HepG2 (cell line): ENCODE measurements around the gene SPATA33. TPM values are rescaled to one million over a fixed set of nuclear protein-coding genes. Genes with fewer than 3 reads are reported as not detected.

Experiments used
- ATF3 ChIP-seq: sonication (generic); formaldehyde crosslinking; IDR thresholded peaks from 2 replicates; pipeline ENCODE4 v1.4.0; 2020; ENCODE audit warnings: missing genetic modification reagents
- CEBPG ChIP-seq: IDR thresholded peaks from 2 replicates; pipeline ENCODE4 v1.6.1; 2016
- DBP ChIP-seq: sonication (generic); formaldehyde crosslinking; IDR thresholded peaks from 2 replicates; pipeline ENCODE4 v1.4.0; 2020; ENCODE audit warnings: missing genetic modification reagents; ENCODE audit errors: not compliant biosample characterization
- ERF ChIP-seq: IDR thresholded peaks from 2 replicates; pipeline ENCODE4 v1.6.1; 2018; ENCODE audit warnings: missing biosample characterization, missing genetic modification reagents
- GZF1 ChIP-seq: sonication (generic); formaldehyde crosslinking; IDR thresholded peaks from 2 replicates; pipeline ENCODE4 v1.5.1; 2020; ENCODE audit warnings: mild to moderate bottlenecking, missing genetic modification reagents
- HNF1B ChIP-seq: sonication (generic); formaldehyde crosslinking; IDR thresholded peaks from 2 replicates; pipeline ENCODE4 v1.5.1; 2020; ENCODE audit warnings: mild to moderate bottlenecking, moderate library complexity, missing genetic modification reagents
- HNF4G ChIP-seq, 2 experiments: sonication (generic) in 1 of 2; formaldehyde crosslinking in 1 of 2; IDR thresholded peaks; 2 replicates each; pipeline versions ENCODE4 v1.4.0 to v1.6.1; 2011 to 2020; ENCODE audit warnings: borderline replicate concordance in 2 of 2, low read depth in 2 of 2, mild to moderate bottlenecking in 2 of 2, low read length in 1 of 2, missing genetic modification reagents in 1 of 2, moderate library complexity in 1 of 2
- JDP2 ChIP-seq: sonication (generic); formaldehyde crosslinking; IDR thresholded peaks from 2 replicates; pipeline ENCODE4 v1.8.1; 2022; ENCODE audit warnings: missing genetic modification reagents, borderline replicate concordance
- LCORL ChIP-seq, 2 experiments: fragments of 450-650 bp in 1 of 2; sonication (generic) in 1 of 2; formaldehyde crosslinking in 1 of 2; IDR thresholded peaks; 2 replicates each; pipeline versions ENCODE4 v1.5.0 to v1.6.1; 2017 to 2020; ENCODE audit warnings: antibody characterized with exemption in 1 of 2, missing genetic modification reagents in 1 of 2
- MAFG ChIP-seq: sonication (generic); formaldehyde crosslinking; IDR thresholded peaks from 2 replicates; pipeline ENCODE4 v1.5.1; 2020; ENCODE audit warnings: mild to moderate bottlenecking, missing genetic modification reagents
- MEIS1 ChIP-seq: sonication (generic); formaldehyde crosslinking; IDR thresholded peaks from 2 replicates; pipeline ENCODE4 v1.9.0; 2021; ENCODE audit warnings: mild to moderate bottlenecking, missing genetic modification reagents, moderate library complexity, borderline replicate concordance
- MTA1 ChIP-seq: sonication (generic); formaldehyde crosslinking; IDR thresholded peaks from 2 replicates; pipeline ENCODE4 v1.4.0; 2020; ENCODE audit warnings: missing genetic modification reagents, mild to moderate bottlenecking, borderline replicate concordance
- MTF1 ChIP-seq: sonication (generic); formaldehyde crosslinking; IDR thresholded peaks from 2 replicates; pipeline ENCODE4 v1.5.0; 2020; ENCODE audit warnings: missing genetic modification reagents
- MXD3 ChIP-seq: IDR thresholded peaks from 2 replicates; pipeline ENCODE4 v1.6.1; 2016; ENCODE audit warnings: mild to moderate bottlenecking, missing biosample characterization, missing genetic modification reagents
- NAIF1 ChIP-seq: sonication (generic); formaldehyde crosslinking; IDR thresholded peaks from 2 replicates; pipeline ENCODE4 v1.5.0; 2020; ENCODE audit warnings: mild to moderate bottlenecking, missing genetic modification reagents, borderline replicate concordance
- REL ChIP-seq: sonication (generic); formaldehyde crosslinking; conservative IDR thresholded peaks from 2 replicates; pipeline ENCODE4 v1.8.0; 2022; ENCODE audit warnings: mild to moderate bottlenecking, missing genetic modification reagents, moderate library complexity
- SNAPC2 ChIP-seq: sonication (generic); formaldehyde crosslinking; IDR thresholded peaks from 2 replicates; pipeline ENCODE4 v1.8.1; 2022; ENCODE audit warnings: mild to moderate bottlenecking, missing genetic modification reagents
- SOX5 ChIP-seq: IDR thresholded peaks from 2 replicates; pipeline ENCODE4 v1.6.1; 2016; ENCODE audit warnings: borderline replicate concordance
- ZNF136 ChIP-seq: sonication (generic); formaldehyde crosslinking; IDR thresholded peaks from 2 replicates; pipeline ENCODE4 v1.8.1; 2022; ENCODE audit warnings: low read depth, mild to moderate bottlenecking, moderate library complexity, missing genetic modification reagents
- ZNF317 ChIP-seq: sonication (generic); formaldehyde crosslinking; IDR thresholded peaks from 2 replicates; pipeline ENCODE4 v1.5.0; 2020; ENCODE audit warnings: mild to moderate bottlenecking, missing genetic modification reagents
- ZNF460 ChIP-seq: sonication (generic); formaldehyde crosslinking; IDR thresholded peaks from 2 replicates; pipeline ENCODE4 v1.5.1; 2020; ENCODE audit warnings: missing genetic modification reagents, mild to moderate bottlenecking, borderline replicate concordance
- ZNF660 ChIP-seq: sonication (generic); formaldehyde crosslinking; IDR thresholded peaks from 2 replicates; pipeline ENCODE4 v1.5.1; 2020; ENCODE audit warnings: mild to moderate bottlenecking, low read depth, missing genetic modification reagents, borderline replicate concordance
- ZNF724P ChIP-seq: sonication (generic); formaldehyde crosslinking; IDR thresholded peaks from 2 replicates; pipeline ENCODE4 v1.8.0; 2022; ENCODE audit warnings: missing genetic modification reagents, borderline replicate concordance
- ZNF746 ChIP-seq: sonication (generic); formaldehyde crosslinking; IDR thresholded peaks from 2 replicates; pipeline ENCODE4 v1.8.0; 2022; ENCODE audit warnings: mild to moderate bottlenecking, missing genetic modification reagents
- polyA plus RNA-seq, 8 experiments: library from polyadenylated mRNA; depleted of rRNA in 3 of 8; stranded (reverse) in 7 of 8; unstranded in 1 of 8; fragments of >200 nt; fragmentation: Illumina TruSeq in 4 of 8; extraction: Trizol in 4 of 8; gene quantifications; 2 replicates each; pipeline versions ENCODE4 v1.2.1 to v1.2.3, GENCODE V29; 2011 to 2016; ENCODE audit warnings: low read depth in 4 of 8, missing spikeins in 1 of 8, mixed read lengths in 1 of 8; ENCODE audit not compliant: insufficient read depth in 1 of 8
- total RNA-seq, 5 experiments: library from RNA; depleted of rRNA; stranded (reverse); fragments of >200 nt; fragmentation: Illumina TruSeq; extraction: Trizol; gene quantifications; 2 replicates each; pipeline ENCODE4 v1.2.3, GENCODE V29; 2016; ENCODE audit warnings: low read depth in 1 of 5
- TF ChIP-seq, protein P1 (sequence below): sonication (generic); formaldehyde crosslinking; IDR thresholded peaks from 2 replicates; pipeline ENCODE4 v1.4.0; 2020; ENCODE audit warnings: mild to moderate bottlenecking, low read depth, missing genetic modification reagents

Gene SPATA33
- total and polyA plus RNA-seq, 2 of the 13 experiments (the other 11 are each of a cell fraction or from before 2014, with no cell fraction given), result 5.7 to 11.0 TPM

- TF ChIP-seq NAIF1 (CRISPR knock-in tag) (no peak; the same call in 1 of the 2 replicates), SOX5 (CRISPR knock-in tag) (peak; percentile 14; the same call in 1 of the 2 replicates), ATF3 (CRISPR knock-in tag) (peak; percentile 23; the same call in 1 of the 2 replicates), HNF1B (peak; percentile 61; the same call in 1 of the 2 replicates), CEBPG (CRISPR knock-in tag) (no peak), LCORL (IDR thresholded peaks at IDR 0.05) (no peak), LCORL (CRISPR knock-in tag; IDR thresholded peaks at IDR 0.05) (0 out of 2 replicates have a peak, but pooled peaks have one; percentile 4), MTA1 (CRISPR knock-in tag) (peak; percentile 5; the same call in 1 of the 2 replicates), SNAPC2 (no peak), DBP (peak; percentile 83), MAFG (no peak), JDP2 (no peak), REL (peak; percentile 56; the same call in 1 of the 2 replicates), MEIS1 (0 out of 2 replicates have a peak, but pooled peaks have one; percentile 61), ZNF136 (peak; percentile 69; the same call in 1 of the 2 replicates), ZNF724P (CRISPR knock-in tag) (0 out of 2 replicates have a peak, but pooled peaks have one; percentile 70), ZNF317 (CRISPR knock-in tag) (no peak; the same call in 1 of the 2 replicates), GZF1 (CRISPR knock-in tag) (no peak), ERF (no peak), HNF4G (IDR thresholded peaks at IDR 0.05; ENCODE audit: borderline replicate concordance, low read depth, low read length) (peak; percentile 42; the same call in 1 of the 2 replicates), HNF4G (CRISPR knock-in tag; IDR thresholded peaks at IDR 0.05; ENCODE audit: borderline replicate concordance, low read depth) (no peak; the same call in 1 of the 2 replicates), MXD3 (CRISPR knock-in tag) (0 out of 2 replicates have a peak, but pooled peaks have one; percentile 68), MTF1 (CRISPR knock-in tag) (no peak), ZNF460 (CRISPR knock-in tag) (no peak), ZNF660 (CRISPR knock-in tag) (no peak), ZNF746 (0 out of 2 replicates have a peak, but pooled peaks have one; percentile 15)
- TF ChIP-seq, protein P1, sequence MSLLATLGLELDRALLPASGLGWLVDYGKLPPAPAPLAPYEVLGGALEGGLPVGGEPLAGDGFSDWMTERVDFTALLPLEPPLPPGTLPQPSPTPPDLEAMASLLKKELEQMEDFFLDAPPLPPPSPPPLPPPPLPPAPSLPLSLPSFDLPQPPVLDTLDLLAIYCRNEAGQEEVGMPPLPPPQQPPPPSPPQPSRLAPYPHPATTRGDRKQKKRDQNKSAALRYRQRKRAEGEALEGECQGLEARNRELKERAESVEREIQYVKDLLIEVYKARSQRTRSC (CRISPR knock-in tag), result no peak
Measured at GRCh38 chr16:89700649-89701424, 43.2 kb downstream of the SPATA33 start (continued).
